HG03066 (cell line): ENCODE results near the gene PMS1.
"Not testable (repeated sequence)": the region's sequence is repeated elsewhere in the genome, so short reads cannot be mapped to it uniquely, and the experiment has no call there.

Experiments used
- ATAC-seq: cut with Tn5 transposase; IDR thresholded peaks from one replicate; pipeline ENCODE4 v1.9.1; 2021; ENCODE audit warnings: low read depth; ENCODE audit not compliant: unreplicated experiment

PMS1 gene

GRCh38 chr2:189803431-189803830 is 19.2 kb downstream of the PMS1 start:
- no peak for ATAC-seq

DNA sequence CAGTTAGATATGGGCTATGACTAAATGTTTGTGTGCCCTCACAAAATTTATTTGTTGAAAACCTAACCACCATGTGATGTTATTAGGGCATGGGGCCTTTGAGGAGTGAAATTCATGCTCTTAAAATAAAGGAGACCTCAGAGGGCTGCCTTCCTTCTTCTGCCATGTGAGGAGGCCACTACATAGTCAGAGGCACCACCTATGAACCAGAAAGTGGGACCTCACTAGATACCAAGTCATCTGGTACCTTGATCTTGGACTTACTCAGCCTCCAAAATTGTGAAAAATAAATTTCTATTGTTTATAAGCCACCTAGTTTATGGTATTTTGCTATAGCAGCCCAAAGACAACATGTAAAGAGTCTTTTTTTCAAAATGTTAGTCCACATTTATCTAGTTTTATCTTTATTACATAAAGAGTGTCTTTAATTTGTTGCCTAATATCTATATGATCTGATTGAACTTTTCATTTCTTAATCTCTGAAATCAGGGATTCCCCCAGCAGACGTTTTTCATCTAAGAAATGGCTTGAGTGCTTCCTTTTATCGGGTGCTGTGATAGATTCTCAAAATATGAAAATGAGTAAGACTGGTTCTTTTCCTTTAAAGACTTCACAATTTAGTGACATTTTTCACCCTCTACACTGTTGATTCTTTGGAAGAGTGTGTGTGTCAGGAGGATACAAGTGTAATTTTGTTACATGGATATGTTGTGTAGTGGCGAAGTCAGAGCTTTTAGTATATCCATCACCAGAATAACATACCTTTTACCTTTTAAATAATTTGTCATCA is 34.2 kb downstream of the PMS1 start:
- no peak for ATAC-seq

- ATAC-seq = no peak
Observed at GRCh38 chr2:189819297-189819704, 35.1 kb downstream of the PMS1 start.

- ATAC-seq = no peak
Observed at GRCh38 chr2:189821953-189822748, 37.9 kb downstream of the PMS1 start.

DNA sequence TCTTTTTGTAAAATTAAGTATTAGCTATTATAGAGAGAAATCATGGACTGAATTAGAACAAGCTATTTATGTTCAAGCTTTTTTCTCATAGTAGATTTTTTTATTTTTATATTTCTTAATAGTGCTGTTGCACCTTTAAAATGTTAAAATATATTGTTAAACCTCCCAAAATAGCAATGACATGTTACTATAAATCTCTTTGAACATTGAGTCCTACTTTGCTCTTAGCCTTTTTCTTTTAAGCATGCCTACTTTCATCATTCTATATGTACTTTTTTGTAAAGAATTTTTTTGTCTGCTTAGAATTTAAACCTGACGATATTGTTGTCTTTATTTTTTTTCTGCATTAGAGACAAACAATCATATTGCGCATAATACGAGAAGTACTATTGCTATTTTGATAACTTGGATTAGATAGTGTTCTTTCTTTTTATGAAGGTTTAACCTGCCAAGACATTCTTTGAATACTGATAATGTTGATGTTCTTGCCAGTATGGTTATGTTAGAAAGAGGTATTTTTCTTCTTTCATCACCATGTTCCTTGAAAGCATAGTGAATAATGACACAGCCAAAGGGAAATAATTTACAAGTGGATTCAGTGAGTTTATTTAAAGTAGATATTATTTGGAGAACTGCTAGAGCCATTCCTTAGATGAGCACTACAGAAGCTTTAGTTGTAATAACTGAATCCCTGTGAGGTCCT is 40.6 kb downstream of the PMS1 start:
- no peak for ATAC-seq

- ATAC-seq = no peak
Observed at GRCh38 chr2:189826039-189826438, 41.8 kb downstream of the PMS1 start.

- no peak for ATAC-seq
Observed at GRCh38 chr2:189829102-189829833, 45.0 kb downstream of the PMS1 start.

GRCh38 chr2:189830510-189830909 is 46.3 kb downstream of the PMS1 start:
- ATAC-seq = no peak

DNA sequence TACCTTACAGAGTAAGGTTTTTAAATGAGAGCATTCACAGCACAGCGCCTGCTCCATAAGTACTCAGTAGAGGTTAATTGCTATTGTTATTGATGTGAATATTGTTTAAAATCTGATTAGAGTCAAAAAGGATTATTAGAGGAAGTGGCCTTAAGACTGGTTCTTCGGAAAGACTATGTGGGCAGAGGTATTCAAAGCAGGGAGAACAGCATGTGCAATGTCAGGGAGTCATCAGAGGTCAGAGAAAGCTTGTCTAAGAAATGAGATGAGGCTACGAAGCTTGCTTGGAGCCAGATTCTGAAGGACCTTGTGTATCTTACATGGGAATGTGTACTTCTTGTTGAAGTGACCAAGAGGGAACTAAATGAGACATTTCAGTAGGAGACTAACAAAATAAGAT is 49.8 kb downstream of the PMS1 start:
- no peak for ATAC-seq

GRCh38 chr2:189834642-189835041 is 50.4 kb downstream of the PMS1 start:
- ATAC-seq = not testable (repeated sequence)

DNA sequence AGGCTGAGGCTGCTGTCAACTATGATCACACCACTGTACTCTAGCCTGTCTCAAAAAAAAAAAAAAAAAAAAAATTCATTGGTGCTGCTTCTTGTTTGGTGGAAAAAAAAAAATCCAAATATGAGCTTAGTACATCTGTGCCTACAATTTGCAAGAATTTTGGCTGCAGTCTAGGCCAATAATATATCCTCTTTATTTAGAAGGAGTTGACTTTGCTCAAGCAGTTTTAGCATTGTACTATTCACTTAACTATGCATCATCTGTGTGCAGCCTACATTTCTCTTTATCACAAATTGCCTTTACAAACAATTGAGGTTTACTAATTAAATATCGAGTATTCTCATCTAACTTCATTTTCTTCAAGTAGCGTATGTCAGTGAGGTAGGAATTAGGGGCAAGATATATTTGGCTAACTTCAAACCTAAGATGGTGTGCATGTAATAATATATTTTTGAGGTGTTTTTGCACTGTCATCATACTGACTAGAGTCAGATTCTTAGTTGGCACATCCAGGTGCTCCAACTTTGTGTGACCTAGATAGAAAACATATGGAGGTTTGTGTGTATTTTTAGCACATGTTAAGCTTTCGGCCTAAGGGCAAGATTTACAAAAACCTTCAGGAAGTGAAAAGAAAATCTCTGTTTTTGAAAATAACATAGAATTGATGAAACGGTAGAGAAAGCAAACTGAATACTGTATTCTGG is 51.8 kb downstream of the PMS1 start:
- ATAC-seq = no peak

DNA sequence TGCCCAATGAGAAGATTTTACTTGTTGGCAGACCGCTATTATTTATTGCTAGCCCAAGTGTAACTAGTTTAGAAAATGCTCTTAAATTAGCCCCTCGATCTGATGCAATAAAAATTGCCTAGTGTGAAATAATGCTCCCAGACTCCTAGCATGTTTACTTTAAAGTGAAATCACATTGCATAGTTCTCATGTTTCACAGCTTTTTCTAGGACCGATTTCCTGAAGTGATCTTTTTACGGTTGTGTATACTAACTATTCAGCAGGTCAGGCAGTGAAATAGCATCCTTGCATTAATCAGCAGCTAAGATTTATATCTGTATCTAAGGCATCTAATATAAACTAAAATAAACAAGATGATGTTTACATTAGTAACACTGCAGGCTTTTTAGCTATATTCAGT is 52.4 kb downstream of the PMS1 start:
- ATAC-seq = no peak

DNA sequence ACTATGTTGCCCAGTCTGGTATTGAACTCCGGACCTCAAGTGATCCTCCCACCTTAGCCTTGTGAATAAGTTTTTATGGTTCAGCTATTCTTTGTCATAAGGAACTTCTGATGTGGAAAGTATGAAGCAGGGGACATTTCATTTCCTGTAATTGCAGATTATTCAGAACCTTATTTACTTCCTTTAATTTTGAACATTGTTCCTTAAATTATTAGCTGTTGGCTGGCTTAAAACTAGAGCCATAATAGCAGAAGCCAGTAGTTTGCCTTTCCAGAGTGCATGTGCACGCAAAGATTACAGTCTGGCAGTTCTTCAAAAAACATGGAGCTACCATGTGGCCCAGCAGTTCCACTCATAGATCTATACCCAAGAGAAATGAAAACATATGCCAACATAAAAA is 53.1 kb downstream of the PMS1 start:
- ATAC-seq = no peak

DNA sequence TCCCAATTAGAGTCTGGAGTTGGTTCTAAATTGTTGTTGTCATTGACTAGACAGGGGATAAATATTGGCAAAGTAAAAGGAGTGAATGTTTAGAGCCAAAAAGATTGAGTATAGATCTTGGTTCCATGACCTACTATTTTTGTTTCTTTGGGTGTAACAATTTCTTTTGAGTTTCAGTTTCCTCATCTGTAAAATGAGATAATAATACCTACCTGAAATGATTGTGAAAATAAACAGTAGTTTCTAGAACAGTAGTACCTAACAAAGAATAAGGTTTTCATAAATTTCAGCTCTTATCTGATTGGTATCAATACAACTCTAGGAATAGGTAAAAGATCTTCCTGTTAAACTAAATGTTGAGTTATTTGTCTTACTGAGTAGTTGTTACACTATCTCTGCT is 56.8 kb downstream of the PMS1 start:
- no peak for ATAC-seq

- no peak for ATAC-seq
Observed at GRCh38 chr2:189848276-189848675, 64.0 kb downstream of the PMS1 start.

- no peak for ATAC-seq
Observed at GRCh38 chr2:189849550-189849949, 65.3 kb downstream of the PMS1 start.

DNA sequence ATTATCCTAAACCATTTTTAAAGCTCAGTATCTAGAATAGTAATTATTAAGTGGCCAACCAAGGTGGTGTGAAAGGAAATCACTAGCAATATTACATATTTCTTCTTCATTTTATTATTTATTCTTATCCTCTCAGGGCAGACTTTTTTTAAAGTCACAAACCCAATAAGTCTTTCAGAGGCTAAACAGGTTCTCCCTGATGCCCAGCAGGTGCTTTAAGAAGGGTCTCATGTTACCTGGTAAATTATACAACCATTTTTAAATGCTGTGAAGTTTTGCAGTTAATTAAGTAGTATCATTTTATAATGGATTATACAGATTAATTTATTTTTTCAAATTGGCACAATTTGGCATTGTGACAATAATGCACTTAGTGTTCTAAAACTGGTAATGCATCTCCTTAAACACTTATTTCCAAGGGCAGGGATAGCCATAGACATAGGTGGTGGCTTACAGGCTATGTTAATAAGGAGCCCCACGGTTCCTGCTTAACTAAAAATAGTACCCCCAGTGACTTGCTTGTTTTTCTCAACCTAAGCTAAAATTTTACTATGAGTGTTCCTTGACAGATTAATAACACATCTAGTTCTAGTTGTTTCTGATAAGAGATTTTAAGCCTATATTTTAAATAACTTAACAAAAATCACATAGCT is 67.0 kb downstream of the PMS1 start:
- no peak for ATAC-seq

- no peak for ATAC-seq
Observed at GRCh38 chr2:189854187-189854586, 69.9 kb downstream of the PMS1 start.

- ATAC-seq = no peak
Observed at GRCh38 chr2:189854940-189855339, 70.7 kb downstream of the PMS1 start.

DNA sequence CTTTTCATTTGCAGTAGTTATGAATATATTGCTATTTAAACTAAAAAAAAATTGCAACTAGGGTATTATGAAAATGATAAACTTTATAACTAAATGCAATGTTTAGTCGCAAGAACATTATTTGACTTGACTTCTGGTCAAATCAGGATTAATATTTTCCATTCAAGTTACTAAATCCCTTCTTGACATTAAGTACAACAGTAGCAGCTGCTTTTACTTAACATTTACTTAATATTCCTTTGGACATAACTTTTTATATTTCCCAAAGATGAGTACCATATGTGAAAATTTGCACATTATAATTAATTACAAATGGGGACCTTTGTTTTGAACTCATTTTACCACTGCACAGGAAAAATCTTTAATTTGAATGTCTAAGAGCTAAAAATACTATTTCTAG is 74.0 kb downstream of the PMS1 start:
- ATAC-seq = no peak
